SK-N-MC (cell line): ENCODE data around the gene PLA2G4E.

Experiments
- DNase-seq: peaks from one replicate; pipeline ENCODE4 v3.0.0-alpha.2; 2011; ENCODE audit warnings: low read depth, low spot score
- H3K27ac ChIP-seq: fragments of 200-600 bp; sonication (generic); 2 replicates; pipeline ENCODE4 v1.5.1; 2016; ENCODE audit warnings: mixed run types
- H3K36me3 ChIP-seq: fragments of 200-600 bp; sonication (generic); 2 replicates; pipeline ENCODE4 v1.6.1; 2017; ENCODE audit warnings: antibody characterized with exemption, low read length, mixed read lengths; ENCODE audit not compliant: insufficient read depth
- H3K4me3 ChIP-seq: fragments of 200-600 bp; sonication (generic); 2 replicates; pipeline ENCODE4 v1.5.1; 2016
- H3K9ac ChIP-seq: fragments of 200-600 bp; sonication (generic); 2 replicates; pipeline ENCODE4 v1.8.0; 2017; ENCODE audit warnings: mixed run types, mixed read lengths; ENCODE audit not compliant: insufficient read length
- H3K9me3 ChIP-seq: fragments of 200-600 bp; sonication (generic); 2 replicates; pipeline ENCODE4 v1.6.1; 2017; ENCODE audit warnings: low read depth, mild to moderate bottlenecking, antibody characterized with exemption, low read length, moderate library complexity, mixed read lengths
- EZH2 ChIP-seq: fragments of 200-600 bp; sonication (generic); IDR thresholded peaks from one replicate; pipeline ENCODE4 v1.6.1; 2017; ENCODE audit warnings: antibody characterized with exemption
- FOXP2 ChIP-seq: optimal IDR thresholded peaks from 2 replicates; pipeline ENCODE3; 2011; ENCODE audit warnings: mild to moderate bottlenecking, moderate library complexity; ENCODE audit not compliant: insufficient read depth; ENCODE audit errors: extremely low read length, control extremely low read depth
- POLR2AphosphoS5 ChIP-seq: IDR thresholded peaks from 2 replicates; pipeline ENCODE4 v1.6.1; 2012; ENCODE audit warnings: mild to moderate bottlenecking, low read depth, low read length, borderline replicate concordance

The PLA2G4E gene

DNA sequence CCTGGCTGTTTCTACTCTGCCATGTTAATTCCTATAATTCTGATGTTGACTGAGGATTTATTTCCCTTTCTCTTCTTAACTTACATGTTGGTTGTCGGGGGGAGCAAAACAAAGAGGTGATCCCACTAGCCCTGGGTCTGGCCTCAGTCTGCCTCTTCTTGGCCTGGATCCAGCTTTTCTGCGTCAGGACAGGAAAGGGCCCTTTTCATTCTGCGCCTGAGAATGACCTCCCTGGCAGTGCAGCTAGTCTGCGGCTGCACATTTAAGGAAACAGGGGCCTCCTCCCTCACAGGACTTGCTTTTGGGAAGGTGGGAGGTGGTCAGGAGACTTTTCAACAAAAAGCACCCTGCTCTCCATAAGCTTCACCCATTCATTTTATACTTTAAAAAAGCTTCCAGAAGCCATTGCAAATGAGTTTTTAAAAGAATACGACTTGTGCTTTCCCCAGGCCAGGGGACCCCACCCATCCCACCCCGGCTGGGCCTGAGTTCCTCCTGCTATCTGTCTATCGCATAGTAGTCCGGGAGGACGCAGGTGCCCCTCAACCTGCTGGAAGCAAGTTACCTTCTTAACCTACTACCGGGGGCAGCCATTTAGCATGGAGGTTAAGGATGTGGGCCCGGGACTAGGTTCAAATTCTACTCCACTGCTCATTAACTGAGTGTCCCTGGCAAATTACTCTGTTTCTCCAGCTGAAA is 27.2 kb downstream of the PLA2G4E start:
- Histone ChIP-seq H3K9ac (no peak overlapping the region), H3K27ac (no peak overlapping the region), H3K36me3 (no peaks in the 10 kb centered on the region), H3K4me3 (no peak overlapping the region), H3K9me3 (no peaks in the 10 kb centered on the region)
- no peak for DNase-seq
- TF ChIP-seq FOXP2 (no peak), POLR2AphosphoS5 (no peak), EZH2 (no peak)

DNA sequence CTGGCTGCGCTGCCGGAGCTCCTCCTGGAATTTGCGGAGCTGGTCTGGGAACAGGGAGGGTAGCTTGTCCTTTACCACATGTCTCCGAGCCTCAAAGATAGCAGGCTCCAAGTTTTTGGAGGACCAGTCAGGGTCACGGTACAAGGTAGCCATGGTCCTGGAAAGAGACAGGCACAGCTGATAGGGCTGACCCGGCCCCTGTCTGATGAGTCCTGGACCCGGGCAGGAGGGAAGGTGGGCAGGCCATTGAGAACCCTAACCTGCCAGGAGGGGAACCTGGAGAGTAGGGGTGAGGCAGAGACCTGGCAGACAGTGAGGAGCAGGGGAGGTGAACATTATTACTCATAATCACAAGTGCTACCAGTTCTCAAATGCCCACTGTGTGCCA is 28.0 kb downstream of the PLA2G4E start:
- TF ChIP-seq FOXP2 (no peak), EZH2 (no peak), POLR2AphosphoS5 (no peak)
- Histone ChIP-seq H3K9ac (no peak overlapping the region), H3K36me3 (no peaks in the 10 kb centered on the region)

DNA sequence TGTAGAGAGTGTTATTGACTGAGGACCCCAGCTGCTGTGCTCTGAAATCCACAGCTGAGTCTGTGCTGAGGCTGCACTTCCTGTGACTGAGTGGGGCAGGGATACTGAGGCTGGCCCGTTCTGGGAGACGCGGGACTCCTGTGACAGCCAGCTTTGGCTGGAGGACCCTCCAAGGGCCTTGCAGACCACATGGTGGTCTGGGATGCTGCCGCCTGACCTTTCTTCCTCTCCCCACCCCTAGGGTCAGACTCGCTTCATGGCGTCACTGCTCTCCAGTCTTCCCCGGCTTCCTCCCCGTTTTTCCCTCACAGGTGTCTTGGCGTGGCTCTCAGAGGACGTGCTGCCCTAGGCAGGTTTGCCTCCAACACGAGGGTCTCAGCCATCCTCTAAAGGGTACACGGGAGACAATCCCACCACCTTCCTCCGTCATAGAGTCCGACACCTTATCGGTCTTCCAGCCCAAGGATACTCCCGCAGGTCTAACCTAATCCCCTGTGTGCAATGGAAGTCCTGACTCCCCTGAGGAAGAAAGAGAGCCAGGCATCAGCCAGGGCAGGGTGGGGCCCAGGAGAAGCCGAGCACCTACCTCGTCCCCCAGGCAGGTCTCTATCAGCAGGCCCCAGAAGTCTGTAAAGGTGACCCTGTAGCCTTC is 28.6 kb downstream of the PLA2G4E start:
- no peak for DNase-seq
- H3K9ac ChIP-seq: no peak overlapping the region
- H3K36me3 ChIP-seq: no peaks in the 10 kb centered on the region
- no peaks in the 10 kb centered on the region for H3K9me3 ChIP-seq
- no peak overlapping the region for H3K27ac ChIP-seq
- no peak overlapping the region for H3K4me3 ChIP-seq
- TF ChIP-seq FOXP2 (no peak), POLR2AphosphoS5 (no peak), EZH2 (no peak)

More for the DNA sequence above, 28.0 kb downstream of the PLA2G4E start:
- DNase-seq: no peak
- Histone ChIP-seq H3K27ac (no peak overlapping the region), H3K4me3 (no peak overlapping the region), H3K9me3 (no peaks in the 10 kb centered on the region)

DNA sequence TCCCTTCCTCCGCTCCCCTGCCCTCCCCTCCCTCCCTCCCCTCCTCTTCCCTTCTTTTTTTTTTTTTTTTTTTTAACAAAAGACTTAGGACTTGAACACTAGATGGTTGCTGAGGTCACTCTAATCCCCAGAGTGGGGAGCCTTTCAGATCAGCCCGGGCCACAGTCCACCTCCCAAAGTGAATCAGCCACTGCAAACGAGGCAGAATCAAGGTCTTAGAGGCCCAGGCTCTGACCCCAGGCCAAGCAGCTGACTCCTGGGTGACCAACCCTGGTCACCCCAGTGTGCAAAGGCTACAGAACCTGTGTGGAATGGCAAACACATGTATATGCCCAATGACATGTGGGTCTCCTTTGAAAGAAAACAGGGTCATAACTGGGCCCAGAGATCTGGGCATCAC is 30.2 kb downstream of the PLA2G4E start:
- H3K9me3 ChIP-seq: no peaks in the 10 kb centered on the region
- H3K9ac ChIP-seq: no peak overlapping the region
- TF ChIP-seq POLR2AphosphoS5: no peak
- no peak for TF ChIP-seq EZH2
- no peak for TF ChIP-seq FOXP2
- H3K27ac ChIP-seq: no peak overlapping the region
- H3K36me3 ChIP-seq: no peaks in the 10 kb centered on the region
- no peak overlapping the region for H3K4me3 ChIP-seq
- DNase-seq: no peak

DNA sequence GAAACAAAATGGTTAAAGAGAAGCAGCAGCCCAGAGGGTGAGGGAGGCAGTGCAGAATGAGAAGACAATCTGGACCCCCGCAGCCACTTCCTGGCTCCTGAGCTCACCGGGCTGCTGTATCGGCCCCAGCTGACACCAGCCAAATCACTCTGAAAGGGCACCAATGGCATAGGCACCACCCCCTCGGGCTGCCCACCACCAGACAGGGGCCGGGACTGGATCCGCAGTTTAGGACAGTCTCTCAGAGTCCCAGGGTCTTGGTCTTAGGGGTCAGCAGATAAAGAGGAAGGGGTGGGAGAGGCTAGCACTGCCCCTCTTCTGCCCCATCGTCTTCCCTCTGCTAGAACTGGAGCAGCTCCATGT is 30.6 kb downstream of the PLA2G4E start:
- Histone ChIP-seq H3K9me3 (no peaks in the 10 kb centered on the region), H3K4me3 (no peak overlapping the region), H3K27ac (no peak overlapping the region), H3K36me3 (no peaks in the 10 kb centered on the region), H3K9ac (no peak overlapping the region)
- no peak for DNase-seq
- no peak for TF ChIP-seq POLR2AphosphoS5
- TF ChIP-seq FOXP2: no peak
- no peak for TF ChIP-seq EZH2

DNA sequence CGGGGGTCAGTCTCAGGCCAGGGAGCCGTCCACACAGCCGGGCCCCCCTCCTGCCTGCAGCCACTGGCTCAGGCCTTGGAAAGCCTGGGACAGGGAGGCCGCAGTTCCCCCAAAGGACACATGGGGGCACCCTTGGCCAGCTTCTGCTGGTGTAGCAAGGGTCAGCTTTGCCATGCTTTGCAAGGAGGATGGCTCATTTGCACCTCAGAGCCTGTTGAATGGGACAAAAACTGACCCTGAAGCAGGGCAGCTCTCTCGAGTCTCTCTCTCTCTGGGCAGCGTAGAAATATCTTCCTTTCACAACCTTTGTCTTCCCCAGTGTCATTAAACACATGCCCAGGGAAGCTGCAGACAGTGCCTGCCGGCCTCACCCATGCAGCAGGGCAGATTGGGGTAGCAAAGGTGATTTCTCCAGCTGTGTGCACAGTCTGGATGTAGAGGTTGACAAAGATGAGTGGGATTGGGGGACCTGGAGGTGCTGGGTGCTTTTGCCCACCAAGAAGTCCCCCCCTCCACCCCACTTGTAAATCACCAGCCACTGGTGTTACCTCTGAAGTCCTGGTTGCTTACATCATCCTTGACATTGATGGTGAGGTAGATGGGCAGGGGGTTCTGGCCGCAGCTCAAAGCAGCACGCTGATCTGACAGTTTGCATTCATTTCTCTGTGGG is 31.1 kb downstream of the PLA2G4E start:
- Histone ChIP-seq H3K4me3 (no peak overlapping the region), H3K9ac (no peak overlapping the region), H3K9me3 (no peaks in the 10 kb centered on the region), H3K36me3 (no peaks in the 10 kb centered on the region), H3K27ac (no peak overlapping the region)
- no peak for DNase-seq
- TF ChIP-seq EZH2: no peak
- no peak for TF ChIP-seq FOXP2
- TF ChIP-seq POLR2AphosphoS5: no peak

DNA sequence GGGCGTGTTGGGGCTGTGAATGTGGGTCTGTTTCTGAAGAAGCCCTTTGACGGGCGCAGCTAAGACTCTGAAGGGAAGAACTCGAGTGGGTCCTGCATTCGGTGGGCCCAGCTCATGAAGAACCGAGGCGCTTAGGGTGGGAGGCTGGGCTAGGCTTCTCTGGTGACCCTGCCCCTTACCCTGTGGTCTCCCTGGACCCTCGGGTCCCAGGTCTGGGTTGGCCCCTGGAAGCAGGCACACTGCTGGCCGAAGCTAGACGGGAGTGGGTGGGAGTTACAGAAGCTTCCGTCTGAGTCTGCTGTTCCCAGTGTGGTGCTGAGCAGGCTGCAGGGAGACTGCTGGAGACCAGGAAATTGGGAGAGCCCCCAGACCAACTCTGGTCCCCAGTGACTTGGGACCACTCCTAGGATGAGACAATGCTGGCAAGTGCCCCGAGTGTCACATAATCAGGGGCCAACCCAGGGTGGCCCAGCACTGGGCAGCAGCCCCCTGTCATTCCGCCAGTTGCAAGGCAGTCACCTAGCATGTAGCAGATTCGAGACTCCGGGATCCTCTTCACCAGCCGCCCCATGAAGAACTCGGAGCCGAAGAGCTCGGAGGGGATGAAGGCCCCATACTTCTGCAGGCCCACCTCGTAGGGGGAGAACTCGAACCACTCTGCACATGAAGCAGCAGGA is 31.8 kb downstream of the PLA2G4E start:
- DNase-seq: no peak
- no peak overlapping the region for H3K9ac ChIP-seq
- no peak overlapping the region for H3K4me3 ChIP-seq
- no peak overlapping the region for H3K27ac ChIP-seq
- TF ChIP-seq EZH2 (no peak), POLR2AphosphoS5 (no peak), FOXP2 (no peak)
- H3K36me3 ChIP-seq: no peaks in the 10 kb centered on the region
- no peaks in the 10 kb centered on the region for H3K9me3 ChIP-seq

DNA sequence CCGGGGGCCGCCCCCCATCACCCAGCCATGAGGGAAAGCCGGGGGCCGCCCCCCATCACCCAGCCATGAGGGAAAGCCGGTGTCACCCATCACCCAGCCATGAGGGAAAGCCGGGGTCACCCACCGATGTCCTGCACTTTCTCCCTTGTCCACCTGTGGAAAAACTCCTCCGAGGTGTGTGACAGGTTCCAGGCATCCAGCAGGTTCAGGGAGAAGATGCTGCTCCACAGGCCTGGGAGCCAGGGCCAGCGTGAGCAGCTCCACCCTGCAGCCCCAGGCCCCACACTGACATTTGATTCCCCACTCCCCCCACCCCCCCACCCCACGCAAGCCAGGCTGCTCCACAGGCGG is 32.9 kb downstream of the PLA2G4E start:
- no peak overlapping the region for H3K27ac ChIP-seq
- no peak overlapping the region for H3K4me3 ChIP-seq
- TF ChIP-seq POLR2AphosphoS5 (no peak), EZH2 (no peak), FOXP2 (no peak)
- H3K36me3 ChIP-seq: no peaks in the 10 kb centered on the region
- H3K9ac ChIP-seq: no peak overlapping the region
- H3K9me3 ChIP-seq: no peaks in the 10 kb centered on the region
- no peak for DNase-seq
